ELF-1 (cell line): ENCODE results near the gene ADRA1B.

ENCODE experiments used
- DNase-seq: peaks from one replicate; pipeline ENCODE4 v3.0.0-alpha.2; 2016; ENCODE audit warnings: low read depth, low spot score

Gene ADRA1B

DNA sequence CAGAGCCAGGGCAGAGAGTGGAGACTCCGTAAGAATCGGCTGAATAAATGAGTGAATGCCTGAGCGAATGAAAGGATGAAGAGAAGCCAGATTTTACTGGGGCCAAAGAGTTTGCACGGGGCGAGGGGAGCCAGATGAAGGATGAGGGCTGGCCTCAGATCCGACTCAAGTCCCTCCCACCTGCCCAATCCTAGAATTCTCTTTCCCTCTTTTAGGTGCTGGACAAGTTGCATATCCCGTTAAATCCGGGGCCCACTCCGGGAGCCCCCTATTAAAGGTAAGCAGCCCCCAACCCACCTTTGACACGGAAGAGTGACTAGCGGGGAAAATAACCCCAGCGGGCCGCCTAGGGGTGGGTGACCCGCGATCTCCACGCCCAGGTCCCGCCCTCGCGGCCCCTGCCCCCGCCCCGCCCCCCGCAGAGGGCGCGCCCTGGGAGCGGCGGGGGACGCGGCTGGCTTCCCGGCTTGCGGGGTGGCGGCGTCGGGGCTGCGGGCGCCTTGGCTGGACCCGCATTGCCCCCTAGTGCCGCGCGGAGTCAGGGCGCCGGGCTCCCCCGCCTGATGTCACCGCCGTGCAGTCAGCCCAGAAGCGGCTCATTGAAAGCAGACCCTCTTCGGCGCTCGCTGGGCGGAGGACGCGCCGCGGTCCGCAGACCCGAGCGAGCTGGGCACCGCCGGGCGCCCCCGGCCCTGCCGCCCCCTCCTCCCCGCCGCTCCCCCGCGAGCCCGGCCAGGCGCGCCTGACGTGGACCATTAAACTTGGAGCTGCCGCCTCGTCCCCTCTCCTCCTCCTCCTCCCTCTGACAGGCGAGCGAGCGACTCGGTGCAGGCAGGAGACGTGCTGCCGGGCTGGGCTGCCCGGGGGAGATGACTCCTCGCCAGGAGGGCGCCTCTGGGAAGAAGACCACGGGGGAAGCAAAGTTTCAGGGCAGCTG, at the start of gene ADRA1B:
ADRA1B (plus strand) TSS at position 579 of the 937 bp plus-strand sequence. CDS start 424 bp downstream, outside the sequence.
- DNase-seq = peak; percentile 73

DNA sequence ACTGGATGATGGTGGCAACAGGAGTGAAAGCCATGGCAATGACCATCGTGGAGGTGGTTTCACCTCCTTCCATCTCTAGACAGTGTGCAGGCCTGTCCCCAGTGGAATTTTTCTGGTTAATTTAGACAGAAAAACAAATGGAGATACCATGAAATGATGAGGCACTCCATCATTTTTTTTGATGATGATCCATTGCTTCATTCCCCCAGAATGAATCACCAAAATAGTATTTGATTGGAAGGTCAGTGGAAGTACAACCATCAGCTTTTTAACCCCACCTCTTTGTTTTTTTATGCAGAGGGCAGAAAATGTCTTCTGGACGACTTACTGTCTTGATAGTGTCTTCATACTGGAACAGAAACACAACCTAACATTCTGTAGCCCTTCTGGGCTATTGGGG, 42.6 kb upstream of the ADRA1B start:
- no peak for DNase-seq

DNA sequence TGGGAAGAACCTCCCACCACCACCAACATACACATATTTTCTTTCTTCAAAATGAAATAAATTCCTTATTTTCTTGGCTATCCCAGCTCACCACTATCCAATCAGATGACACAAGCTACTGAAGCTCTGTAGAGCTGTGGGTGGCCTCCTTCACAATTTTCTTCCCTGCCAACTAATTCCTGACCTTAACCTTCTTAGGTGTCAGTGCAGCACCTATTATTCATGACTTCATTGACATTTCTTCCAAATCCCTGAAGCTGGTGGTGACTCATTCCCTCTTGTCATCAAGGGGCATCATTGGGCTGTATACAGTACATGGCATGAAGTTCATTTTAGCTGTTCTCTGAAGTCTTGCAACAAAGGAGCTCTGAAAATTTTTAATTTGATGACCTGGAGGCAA, 42.0 kb upstream of the ADRA1B start:
- DNase-seq = no peak

DNA sequence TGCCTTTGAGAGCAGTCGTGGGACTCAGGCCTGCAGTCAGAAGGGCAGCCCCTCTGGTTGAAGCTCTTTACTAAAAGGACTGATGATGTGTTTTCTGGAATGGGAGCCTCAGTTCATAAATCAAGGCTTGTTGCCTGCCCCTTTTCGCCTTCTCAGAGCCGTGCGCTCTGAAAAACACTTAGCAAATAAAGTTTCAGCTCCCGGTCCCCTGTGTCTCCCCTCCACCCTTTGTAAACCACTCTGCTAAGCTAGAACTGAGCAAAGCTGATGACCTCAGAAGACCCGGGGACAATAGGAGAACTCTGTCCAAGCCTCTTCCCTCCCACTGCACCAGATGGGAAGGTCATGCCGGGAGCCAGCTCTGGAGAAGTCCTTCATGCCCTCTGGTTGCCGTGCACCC, 39.3 kb upstream of the ADRA1B start:
- no peak for DNase-seq

DNA sequence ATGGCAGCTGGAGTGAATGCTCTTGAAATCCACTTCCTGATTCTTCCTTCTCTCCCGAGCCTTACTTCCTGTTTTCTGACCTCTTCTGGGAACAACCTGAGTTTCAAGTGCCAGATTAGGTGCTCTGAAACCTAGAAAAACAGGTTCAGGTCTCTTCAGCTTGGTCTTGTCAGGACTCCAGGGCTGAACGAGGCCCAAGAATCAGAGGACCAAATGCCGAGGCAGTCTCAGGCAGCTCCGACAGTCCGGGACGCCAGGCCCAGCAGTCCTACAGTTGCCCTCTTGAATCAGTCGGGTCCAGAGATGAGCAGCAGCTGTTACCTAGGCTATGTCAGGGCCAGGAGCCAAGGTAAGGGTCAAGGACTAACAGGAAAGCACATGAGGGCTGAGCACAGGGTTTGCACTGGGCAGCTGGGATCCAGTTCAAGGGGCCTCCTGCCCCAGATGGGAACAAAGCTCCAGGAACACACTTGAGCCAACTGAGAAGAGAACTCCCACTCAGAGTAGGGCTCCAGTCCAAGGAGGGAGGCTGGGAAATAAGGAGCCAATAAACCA, 38.3 kb upstream of the ADRA1B start:
- DNase-seq = peak; percentile 24

DNA sequence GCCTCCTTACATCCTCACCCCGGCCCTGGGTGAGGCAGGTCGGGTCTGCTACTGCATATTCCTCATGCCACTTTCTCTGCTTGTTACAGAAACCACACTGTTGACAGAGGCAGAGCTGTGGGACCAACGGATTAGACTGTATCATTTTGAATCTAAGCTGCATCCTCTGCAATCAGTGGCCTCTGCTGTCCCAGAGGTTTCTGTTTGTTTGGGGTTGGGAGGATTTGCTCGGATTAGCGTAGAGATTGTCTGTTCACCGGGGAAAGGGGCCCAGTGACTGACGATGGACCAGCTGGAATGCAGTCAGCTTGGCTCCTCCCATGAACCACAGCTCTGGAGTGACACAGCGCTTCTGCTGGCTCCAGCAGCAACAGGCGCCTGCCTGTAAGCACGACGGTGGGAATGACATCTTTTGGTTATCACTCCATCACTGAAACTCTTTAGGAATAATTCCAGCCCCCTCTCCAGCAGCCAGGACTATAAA, 37.3 kb upstream of the ADRA1B start:
- DNase-seq = peak; percentile 92

DNA sequence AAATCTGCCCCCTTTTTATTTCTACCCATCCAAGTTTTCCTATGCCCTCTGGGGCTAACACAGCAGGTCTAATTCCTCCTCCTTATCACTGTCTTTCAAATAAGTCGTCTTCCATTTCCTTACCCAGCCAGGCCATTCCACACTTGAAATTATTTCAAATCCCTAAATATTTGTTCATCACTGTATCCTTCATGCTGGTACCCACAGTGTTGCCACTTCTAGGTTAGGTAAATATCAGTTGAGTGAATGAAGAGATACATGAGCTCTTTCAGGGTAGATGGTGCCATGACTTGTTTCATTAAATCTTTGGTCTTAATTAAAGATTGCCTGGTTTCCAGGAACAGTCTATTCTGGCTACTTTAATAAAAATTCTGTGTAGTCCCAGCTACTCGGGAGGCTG, 35.6 kb upstream of the ADRA1B start:
- DNase-seq = no peak

DNA sequence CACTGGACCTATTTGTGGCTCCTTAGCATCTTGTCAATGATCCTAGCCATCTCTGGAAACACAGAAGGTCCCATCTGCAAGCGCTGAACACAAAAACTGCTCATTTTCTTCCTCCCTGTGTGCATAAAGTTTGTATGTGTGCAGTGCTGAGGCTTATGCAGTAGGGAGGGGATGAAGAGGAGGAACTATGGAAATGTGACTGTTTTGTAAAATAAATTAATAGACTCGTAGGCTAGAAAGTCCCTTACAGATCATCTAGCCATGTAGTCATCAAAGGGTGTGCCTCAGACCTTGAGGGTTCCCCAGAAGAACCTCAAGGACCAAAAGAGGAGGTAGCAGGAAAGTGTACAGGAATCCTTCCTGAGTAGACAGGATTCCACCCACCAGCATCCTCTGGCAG, 34.3 kb upstream of the ADRA1B start:
- DNase-seq = no peak

DNA sequence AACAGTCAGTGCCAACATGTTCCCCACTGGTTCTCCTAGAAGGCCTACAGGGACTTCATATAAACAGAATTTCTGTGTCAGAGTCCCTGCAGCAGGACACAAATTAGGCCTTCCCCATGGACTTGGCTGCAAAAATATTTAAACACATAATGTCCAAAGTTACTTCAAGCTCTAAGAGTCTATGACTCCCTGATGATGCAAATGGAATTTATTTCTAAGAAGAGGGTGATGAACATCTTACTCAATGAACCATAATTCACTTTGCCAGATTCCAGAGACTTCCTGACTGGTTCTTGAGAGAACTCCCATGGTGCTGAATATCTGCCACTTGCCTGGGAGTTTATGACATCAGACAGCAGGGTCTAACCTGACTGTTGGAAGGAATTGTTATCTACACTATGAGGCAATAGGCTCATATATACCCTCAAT, 32.7 kb upstream of the ADRA1B start:
- DNase-seq = no peak

DNA sequence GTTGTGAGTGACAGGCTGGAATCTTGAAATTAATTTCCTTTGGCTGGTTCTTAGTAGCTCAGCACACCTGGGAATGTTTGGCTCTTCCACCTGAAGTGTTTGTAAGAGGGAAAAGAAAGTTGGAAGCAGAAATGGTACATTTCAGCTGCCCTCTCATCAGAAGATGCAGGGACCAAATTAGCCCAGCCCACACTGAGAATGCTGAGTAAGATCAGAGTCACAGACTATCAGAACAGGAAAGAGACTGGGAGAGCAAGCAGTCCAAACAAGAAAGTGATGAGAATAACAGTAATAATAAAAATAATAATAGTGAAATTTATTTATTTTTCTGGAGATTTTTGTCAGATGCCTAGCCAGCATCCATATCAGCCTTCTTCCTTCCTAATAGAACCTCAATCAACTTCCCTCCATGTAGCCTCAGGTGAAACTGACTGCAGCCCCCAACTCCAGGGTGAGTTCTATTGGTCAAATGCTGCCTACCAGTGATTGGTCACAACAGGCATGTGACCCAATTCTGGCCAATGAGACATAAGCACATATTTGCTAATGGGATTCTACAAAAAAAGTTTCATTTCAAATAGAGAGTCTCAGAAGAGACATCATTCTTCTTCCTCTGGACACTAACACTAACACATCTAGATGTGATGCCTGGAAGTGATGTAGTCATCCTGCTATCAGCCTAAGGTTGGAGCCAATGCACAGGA, 31.2 kb upstream of the ADRA1B start:
- no peak for DNase-seq

DNA sequence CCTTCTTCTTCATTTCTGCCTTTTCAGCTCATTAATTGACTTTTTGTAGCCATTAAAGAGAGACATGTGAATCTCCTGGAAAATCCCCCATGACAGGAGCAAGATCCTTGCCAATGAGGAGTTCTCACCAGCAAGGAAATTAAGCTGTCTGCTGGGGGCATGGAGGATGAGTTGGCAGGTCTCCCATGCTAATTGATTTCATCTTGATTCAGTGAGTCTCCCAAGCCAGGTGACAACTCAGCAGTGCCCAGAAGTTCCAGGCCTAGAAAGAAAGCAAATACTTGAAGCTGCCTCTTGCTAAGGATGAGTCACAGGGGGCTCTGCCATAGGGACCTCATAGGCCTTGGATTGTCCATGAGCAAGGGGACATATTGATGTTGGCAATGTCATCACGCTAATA, 30.0 kb upstream of the ADRA1B start:
- no peak for DNase-seq

DNA sequence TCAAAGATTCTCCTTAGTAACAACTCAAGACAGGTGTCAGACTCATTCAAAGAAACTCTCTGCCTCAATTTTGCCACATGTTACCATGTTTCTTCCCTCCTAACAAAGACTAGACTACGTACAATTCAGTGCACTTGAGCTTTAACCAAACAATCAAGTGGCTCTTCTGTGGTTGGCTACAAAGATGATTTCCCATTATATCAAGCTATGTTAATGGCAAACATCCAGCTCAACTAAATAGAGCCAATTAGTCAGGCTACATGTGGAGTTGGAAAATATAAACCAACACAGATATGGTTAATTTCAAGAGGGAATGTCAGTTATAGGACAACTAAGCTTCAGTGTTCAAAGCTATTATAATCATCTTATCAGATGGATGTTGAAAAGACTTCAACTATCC, 29.2 kb upstream of the ADRA1B start:
- no peak for DNase-seq

DNA sequence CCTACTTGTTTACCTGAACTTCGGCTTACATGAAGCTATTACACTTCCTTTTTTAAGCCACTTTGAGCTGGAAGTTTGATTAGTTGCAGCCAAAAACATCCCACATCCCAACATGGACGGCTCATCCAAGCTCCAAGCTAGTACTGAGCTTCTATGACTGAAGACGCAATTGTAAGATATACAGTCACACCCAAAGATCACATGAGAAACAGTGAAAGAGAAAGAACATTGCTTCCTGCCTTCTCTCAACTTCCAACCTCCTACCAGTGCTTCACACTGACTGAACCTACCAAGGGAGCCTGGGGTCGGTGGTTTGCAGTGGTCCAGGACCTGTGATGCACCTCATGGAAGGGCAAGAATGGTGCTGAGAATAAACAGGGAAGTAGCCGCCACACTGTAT, 27.4 kb upstream of the ADRA1B start:
- no peak for DNase-seq

DNA sequence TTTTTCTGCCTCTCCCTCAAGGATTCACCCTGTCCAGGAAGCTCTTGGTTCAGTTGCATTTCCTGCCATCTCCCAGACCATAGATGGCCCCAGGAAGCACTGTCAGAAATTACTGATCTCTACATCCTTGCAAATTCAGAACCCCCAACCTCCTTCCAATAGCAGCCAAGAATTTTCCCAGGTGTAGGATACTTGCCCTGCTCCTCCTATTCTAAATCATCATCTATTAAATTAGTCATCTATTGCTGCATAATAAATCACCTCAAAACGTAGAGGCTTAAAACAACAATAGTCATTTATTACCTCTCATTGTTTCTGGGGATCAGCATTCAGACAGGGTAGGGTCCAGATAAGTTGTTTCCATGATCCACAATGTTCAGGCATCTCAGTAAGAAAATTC, 26.1 kb upstream of the ADRA1B start:
- DNase-seq = no peak

DNA sequence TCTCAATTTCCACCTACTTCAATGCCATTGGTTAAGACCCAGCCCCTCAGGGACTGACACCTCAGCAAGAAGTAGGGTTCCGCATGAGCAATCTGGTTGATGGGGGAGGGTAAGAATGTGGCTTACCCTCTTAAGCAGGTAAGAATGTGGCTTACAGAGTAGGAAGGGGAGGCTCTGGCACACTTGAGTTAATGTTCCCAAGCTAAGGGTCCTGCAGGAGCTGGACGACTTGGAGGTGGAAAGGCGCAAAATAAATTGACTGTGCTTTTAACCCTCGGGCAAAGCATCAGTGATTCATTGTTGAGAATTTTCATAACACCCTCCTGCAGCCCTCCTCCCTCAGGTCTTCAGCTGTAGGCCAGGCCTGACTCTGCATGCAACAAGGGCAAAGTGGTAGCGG, 24.9 kb upstream of the ADRA1B start:
- DNase-seq = peak; percentile 25

DNA sequence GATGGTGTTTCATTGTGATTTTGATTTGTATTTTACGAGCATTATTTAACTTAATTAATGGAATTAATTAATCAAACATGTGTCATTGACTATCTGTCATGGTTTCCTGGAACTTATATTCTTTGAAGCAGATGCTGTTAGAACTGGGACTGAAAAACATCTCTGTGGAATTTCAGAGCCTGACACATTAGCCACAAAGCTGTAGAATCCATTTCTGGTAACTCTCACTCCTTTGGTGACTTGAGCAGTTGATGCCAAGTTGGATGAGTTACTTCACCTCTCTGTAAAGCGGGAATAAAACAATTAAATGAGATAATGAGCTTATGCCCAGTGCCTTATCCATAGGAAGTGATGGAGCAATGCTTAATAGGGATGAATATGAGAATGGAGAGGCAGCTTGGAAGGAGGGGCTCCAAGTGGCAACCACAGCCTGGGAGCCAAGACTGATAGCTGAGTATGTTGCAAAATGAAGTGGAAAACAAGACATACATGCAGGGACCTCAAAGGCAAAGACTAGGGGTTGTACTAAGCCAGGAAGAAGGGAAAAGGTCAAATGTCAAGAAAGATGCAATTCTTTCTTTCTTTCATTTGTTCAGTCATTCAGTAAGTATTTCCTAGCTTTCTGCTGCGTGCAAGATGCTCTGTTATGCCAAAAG, 23.1 kb upstream of the ADRA1B start:
- DNase-seq = no peak

DNA sequence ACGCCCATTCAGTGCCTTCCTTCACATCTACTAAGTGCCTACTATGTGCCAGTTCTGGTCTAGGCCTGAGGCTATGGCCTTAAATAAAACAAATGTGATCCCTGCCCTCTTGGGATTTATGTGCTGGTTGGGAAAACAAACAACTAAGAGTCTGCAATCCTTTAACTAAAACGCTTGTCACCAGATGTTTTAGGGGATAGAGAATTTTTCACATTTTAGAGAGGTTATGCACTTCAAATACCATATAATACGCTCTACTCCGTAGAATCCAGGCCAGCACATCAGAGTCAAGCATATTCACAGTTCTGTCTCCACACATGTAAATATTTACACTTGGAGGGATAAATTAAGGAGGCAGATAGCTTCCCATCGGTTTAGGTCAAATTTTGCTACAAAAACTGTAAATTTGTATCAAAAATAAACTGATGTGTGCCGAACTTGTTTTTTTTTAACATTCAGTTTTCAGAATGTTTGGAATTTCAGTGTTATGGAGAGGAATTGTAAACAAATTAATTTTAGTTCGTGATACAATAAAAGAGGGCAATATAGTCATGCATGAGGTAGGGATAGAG, 22.0 kb upstream of the ADRA1B start:
- DNase-seq = no peak

DNA sequence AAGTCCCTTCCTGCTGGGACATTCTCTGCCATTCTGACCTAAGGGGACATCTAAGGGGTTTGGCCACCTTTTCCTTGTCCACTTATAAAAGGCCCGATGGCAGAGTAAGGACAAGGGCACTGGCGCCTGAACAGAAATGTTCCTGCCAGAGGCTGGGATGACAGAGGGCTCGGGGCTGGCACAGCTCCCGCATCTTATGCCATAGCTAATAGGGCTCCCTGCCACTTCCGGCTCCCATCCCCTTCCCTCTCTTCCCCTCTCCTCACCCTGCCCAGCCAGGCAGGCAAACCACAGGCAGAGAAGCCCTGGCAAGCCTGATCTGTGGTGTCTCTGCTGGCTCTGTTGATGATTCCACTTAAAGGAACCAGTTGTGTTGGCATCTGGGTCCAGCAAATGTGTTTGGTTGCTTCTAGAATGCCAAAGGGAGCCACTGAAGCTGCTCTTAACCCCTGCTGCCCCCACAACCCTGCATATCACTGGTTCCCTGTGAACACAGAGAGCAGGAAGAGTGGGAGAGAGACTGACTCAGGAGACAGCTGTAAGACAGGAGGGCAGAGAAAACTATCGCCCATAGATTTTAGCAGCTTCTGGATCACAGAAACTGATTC, 18.4 kb upstream of the ADRA1B start:
- DNase-seq = no peak

DNA sequence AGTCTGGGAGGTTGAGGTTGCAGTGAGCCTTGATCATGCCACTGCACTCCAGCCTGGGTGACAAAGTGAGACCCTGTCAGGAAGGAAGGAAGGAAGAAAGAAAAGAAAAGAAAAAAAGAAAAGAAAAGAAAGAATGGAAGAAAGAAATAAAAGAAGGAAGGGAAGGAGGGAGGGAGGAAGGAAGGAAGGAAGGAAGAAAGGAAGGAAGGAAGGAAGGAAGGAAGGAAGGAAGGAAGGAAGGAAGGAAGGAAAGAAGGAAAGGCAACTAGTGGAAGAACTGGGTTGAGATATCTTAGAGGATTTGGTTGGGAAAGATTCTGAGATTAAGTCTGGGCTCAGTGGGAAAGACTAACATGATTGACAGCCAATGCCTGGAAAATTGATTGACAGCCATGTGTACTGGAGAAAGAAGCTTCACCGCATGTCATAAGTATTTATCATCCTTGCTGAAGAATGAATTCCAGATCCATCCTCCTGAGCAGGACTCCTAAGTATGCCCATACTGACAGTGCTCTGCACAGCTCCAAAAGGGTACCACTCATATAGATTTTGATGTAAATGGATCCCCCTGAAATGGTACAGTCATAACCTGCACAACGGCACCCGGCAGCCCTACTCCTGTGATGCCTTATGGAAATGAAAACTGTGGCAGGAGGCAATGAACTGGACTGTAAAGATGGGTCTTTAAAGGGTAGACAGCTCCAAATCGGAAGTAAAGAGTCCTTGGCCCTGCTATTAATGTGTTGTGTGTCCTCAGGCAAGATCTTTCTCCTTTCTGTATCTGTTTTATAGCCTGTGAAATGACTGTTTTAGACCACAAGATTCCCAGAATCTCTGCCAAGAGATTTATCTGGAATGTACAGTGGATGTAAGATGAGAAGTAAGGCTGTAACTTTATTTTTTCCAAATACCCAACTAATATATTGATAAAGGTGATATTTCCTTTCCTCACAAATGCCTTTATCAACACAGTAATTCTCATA, 16.9 kb upstream of the ADRA1B start:
- DNase-seq = no peak

DNA sequence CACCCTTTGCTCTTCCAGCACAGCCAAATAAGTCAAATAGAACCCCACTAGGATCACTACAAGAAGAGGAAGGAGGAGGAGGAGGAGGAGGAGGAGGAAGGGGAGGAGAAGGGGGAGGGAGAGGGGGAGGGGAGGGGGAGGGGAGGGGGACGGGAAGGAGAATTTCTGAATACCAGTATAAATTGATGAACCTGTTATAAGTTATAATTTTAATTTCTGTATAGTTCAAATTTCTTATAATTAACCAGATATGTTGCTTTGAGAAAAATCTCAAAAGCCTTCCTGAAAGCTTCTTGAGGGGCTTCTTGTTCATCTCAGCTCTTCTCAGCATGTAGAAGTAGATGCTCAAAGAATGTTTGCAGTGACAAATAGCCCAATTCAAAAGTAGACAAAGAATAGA, 15.0 kb upstream of the ADRA1B start:
- DNase-seq = no peak
